ENCODE measurements around the gene NAPEPLD.
"Not testable (repeated sequence)": the region's sequence is repeated elsewhere in the genome, so short reads cannot be mapped to it uniquely, and the experiment has no call there.

The NAPEPLD gene

GRCh38 chr7:103073989-103074518, 74.8 kb downstream of the NAPEPLD start:
- H3K27ac Mint-ChIP-seq: peak overlapping the region; percentile 96
- DNase-seq (ENCODE audit: low spot score in 2 of 2) (peak in 1 of 2 donors; percentile 52), ATAC-seq (no peak)
- H3K36me3 Mint-ChIP-seq: peaks cover 15% of the 10 kb centered on the region
- peaks cover 30% of the 10 kb centered on the region for H3K4me1 Mint-ChIP-seq
- H3K9me3 Mint-ChIP-seq: no peaks in the 10 kb centered on the region
- peak overlapping the region; percentile 86 for H3K4me3 Mint-ChIP-seq

GRCh38 chr7:103071000-103071399, 77.9 kb downstream of the NAPEPLD start:
- ATAC-seq: no peak
- Mint-ChIP-seq H3K27ac (no peak overlapping the region), H3K4me3 (no peak overlapping the region), H3K4me1 (peaks cover 20% of the 10 kb centered on the region), H3K9me3 (no peaks in the 10 kb centered on the region), H3K36me3 (peaks cover 9% of the 10 kb centered on the region)
- no peak for DNase-seq (ENCODE audit: low spot score in 2 of 2)

GRCh38 chr7:103068414-103069403, 80.2 kb downstream of the NAPEPLD start:
- ATAC-seq: no peak
- Mint-ChIP-seq H3K4me3 (no peak overlapping the region), H3K36me3 (no peaks in the 10 kb centered on the region), H3K9me3 (no peaks in the 10 kb centered on the region), H3K4me1 (peaks cover 2% of the 10 kb centered on the region), H3K27ac (no peak overlapping the region)
- DNase-seq (ENCODE audit: low spot score in 2 of 2): no peak

- H3K36me3 Mint-ChIP-seq: no peaks in the 10 kb centered on the region
- H3K27ac Mint-ChIP-seq: no peak overlapping the region
- H3K4me3 Mint-ChIP-seq: no peak overlapping the region
- ATAC-seq: peak; percentile 76
- peak; percentile 22 to 73 for DNase-seq (ENCODE audit: low spot score in 2 of 2)
- no peaks in the 10 kb centered on the region for H3K4me1 Mint-ChIP-seq
- H3K9me3 Mint-ChIP-seq: no peaks in the 10 kb centered on the region
These were observed 83.2 kb downstream of the NAPEPLD start for GRCh38 chr7:103065667-103066066.

- Mint-ChIP-seq H3K27ac (no peak overlapping the region), H3K4me1 (no peaks in the 10 kb centered on the region), H3K4me3 (no peak overlapping the region), H3K36me3 (no peaks in the 10 kb centered on the region), H3K9me3 (no peaks in the 10 kb centered on the region)
- ATAC-seq (no peak), DNase-seq (ENCODE audit: low spot score in 2 of 2) (no peak)
These were observed 85.0 kb downstream of the NAPEPLD start for GRCh38 chr7:103063895-103064294.

GRCh38 chr7:103059471-103059870, 89.4 kb downstream of the NAPEPLD start:
- H3K4me3 Mint-ChIP-seq: no peak overlapping the region
- no peaks in the 10 kb centered on the region for H3K36me3 Mint-ChIP-seq
- DNase-seq (ENCODE audit: low spot score in 2 of 2): no peak
- H3K27ac Mint-ChIP-seq: no peak overlapping the region
- no peaks in the 10 kb centered on the region for H3K4me1 Mint-ChIP-seq
- no peak for ATAC-seq
- H3K9me3 Mint-ChIP-seq: no peaks in the 10 kb centered on the region

- no peaks in the 10 kb centered on the region for H3K9me3 Mint-ChIP-seq
- no peak overlapping the region for H3K4me3 Mint-ChIP-seq
- no peaks in the 10 kb centered on the region for H3K36me3 Mint-ChIP-seq
- no peak for ATAC-seq
- H3K27ac Mint-ChIP-seq: no peak overlapping the region
- DNase-seq (ENCODE audit: low spot score in 2 of 2): no peak
- H3K4me1 Mint-ChIP-seq: no peaks in the 10 kb centered on the region
These were observed 90.8 kb downstream of the NAPEPLD start for GRCh38 chr7:103058122-103058521.

- not testable (repeated sequence) for H3K27ac Mint-ChIP-seq; ATAC-seq; DNase-seq (ENCODE audit: low spot score in 2 of 2); H3K9me3 Mint-ChIP-seq; H3K36me3 Mint-ChIP-seq; H3K4me1 Mint-ChIP-seq; H3K4me3 Mint-ChIP-seq
These were observed 92.9 kb downstream of the NAPEPLD start for GRCh38 chr7:103056006-103056405.

GRCh38 chr7:103051519-103051918, 97.4 kb downstream of the NAPEPLD start:
- no peak for DNase-seq (ENCODE audit: low spot score in 2 of 2)
- no peaks in the 10 kb centered on the region for H3K4me1 Mint-ChIP-seq
- H3K9me3 Mint-ChIP-seq: no peaks in the 10 kb centered on the region
- no peaks in the 10 kb centered on the region for H3K36me3 Mint-ChIP-seq
- no peak for ATAC-seq
- H3K27ac Mint-ChIP-seq: no peak overlapping the region
- no peak overlapping the region for H3K4me3 Mint-ChIP-seq
